SH-SY5Y (cell line): ENCODE results near the gene RUNDC3A.

Source experiments
- GATA2 ChIP-seq: IDR thresholded peaks from 2 replicates; pipeline ENCODE4 v1.6.1; 2011; ENCODE audit warnings: mild to moderate bottlenecking, low read depth, low read length
- GATA3 ChIP-seq: IDR thresholded peaks from 2 replicates; pipeline ENCODE4 v1.6.1; 2011; ENCODE audit warnings: low read depth, mild to moderate bottlenecking, low read length, moderate library complexity

- TF ChIP-seq GATA2 (no peak), GATA3 (no peak)
These were observed 37.1 kb downstream of the RUNDC3A start for GRCh38 chr17:44345454-44346026.
